GM23338 (cell line): Measurements from ENCODE around the gene TSPAN5.

Source experiments
- CTCF ChIP-seq, 2 experiments: fragments of 200-600 bp in 1 of 2; sonication (generic) in 1 of 2; conservative IDR thresholded peaks; 2 replicates each; pipeline versions ENCODE4 v1.5.1 to v1.6.1; 2016 to 2017; ENCODE audit warnings: antibody characterized with exemption in 2 of 2, low read depth in 2 of 2, mild to moderate bottlenecking in 2 of 2, moderate library complexity in 1 of 2
- EZH2 ChIP-seq: fragments of 200-600 bp; sonication (generic); IDR thresholded peaks from one replicate; pipeline ENCODE4 v1.8.0; 2017; ENCODE audit warnings: antibody characterized with exemption, mild to moderate bottlenecking, low read depth; ENCODE audit not compliant: unreplicated experiment

- no peak for TF ChIP-seq CTCF (conservative IDR thresholded peaks at IDR 0.05; ENCODE audit: low read depth in 2 of 2)
- no peak for TF ChIP-seq EZH2
Measured at GRCh38 chr4:98664959-98665358, 6.5 kb upstream of the TSPAN5 start.
